Urothelium cell line (cell line): ENCODE measurements around the gene PPARG.
"Not testable (repeated sequence)": the region's sequence is repeated elsewhere in the genome, so short reads cannot be mapped to it uniquely, and the experiment has no call there.

Experiments
- DNase-seq: peaks from one replicate; pipeline ENCODE4 v3.0.0; 2011; ENCODE audit warnings: low spot score, mixed read lengths
- FAIRE-seq: peaks from 2 replicates; lab custom pipeline; 2011; peaks lifted over from hg19 to GRCh38; lab: Jason Lieb, UNC

The PPARG gene

GRCh38 chr3:12437221-12437605 is 148.3 kb downstream of the PPARG start:
- DNase-seq (no peak), FAIRE-seq (no peak)

DNA sequence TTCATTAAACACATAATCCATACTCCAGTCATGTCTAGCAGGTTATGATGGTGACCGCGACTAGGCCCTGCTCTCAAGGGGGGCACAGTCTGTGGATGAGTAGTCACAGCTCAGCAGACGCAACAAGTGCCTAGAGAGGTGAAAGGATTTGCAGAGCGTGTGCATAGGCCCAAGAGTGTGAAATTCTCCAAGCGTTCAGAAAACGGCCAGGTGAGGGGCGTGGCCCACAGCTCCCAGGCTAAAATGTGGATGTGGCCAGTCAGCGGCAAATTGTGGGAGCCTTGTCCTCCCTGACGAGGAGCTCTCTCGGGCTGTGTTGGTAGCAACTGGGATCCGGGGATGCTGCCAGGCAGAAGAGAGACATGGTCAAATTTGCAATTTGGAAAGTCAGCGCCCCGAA is 149.0 kb downstream of the PPARG start:
- FAIRE-seq, result no peak

GRCh38 chr3:12438318-12438717 is 149.4 kb downstream of the PPARG start:
- no peak for DNase-seq
- no peak for FAIRE-seq

More for the DNA sequence above, 149.0 kb downstream of the PPARG start:
- no peak for DNase-seq

DNA sequence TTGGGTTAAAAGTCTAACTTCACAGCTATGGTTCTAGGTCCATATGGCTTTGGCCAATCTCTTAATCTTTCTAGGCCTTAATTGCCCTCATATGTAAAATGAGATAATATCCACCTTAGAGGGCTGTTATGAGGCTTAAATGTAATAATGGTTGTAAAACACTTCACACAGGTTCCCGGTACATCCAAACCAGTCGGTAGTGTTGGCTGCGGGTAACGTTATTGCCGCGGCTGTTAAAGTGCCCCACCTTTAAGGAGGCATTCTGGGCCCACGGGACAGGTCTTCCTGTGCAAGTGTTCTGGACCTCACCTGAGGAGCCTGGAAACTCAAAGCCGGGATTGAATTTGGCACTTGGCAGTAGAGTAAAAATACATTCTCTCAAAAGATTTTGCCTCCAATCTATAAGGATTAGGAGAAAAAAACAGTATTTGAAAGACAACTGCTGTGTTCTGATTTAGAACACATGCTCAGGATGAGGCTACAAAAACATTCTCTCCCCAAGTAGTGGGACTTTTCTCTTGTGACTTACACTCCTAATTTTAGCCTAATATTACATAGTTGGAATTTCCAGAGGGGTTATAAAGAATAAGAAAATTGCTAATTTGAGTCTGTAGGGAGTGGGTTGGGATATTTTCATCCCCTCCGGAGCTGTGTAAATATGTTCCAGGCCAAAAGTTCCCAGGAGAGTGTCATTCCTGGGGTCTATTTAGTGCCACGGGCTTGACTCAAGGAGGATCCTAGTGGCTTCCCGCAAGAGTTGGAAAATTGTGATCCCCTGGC is 150.5 kb downstream of the PPARG start:
- DNase-seq (no peak), FAIRE-seq (no peak)

DNA sequence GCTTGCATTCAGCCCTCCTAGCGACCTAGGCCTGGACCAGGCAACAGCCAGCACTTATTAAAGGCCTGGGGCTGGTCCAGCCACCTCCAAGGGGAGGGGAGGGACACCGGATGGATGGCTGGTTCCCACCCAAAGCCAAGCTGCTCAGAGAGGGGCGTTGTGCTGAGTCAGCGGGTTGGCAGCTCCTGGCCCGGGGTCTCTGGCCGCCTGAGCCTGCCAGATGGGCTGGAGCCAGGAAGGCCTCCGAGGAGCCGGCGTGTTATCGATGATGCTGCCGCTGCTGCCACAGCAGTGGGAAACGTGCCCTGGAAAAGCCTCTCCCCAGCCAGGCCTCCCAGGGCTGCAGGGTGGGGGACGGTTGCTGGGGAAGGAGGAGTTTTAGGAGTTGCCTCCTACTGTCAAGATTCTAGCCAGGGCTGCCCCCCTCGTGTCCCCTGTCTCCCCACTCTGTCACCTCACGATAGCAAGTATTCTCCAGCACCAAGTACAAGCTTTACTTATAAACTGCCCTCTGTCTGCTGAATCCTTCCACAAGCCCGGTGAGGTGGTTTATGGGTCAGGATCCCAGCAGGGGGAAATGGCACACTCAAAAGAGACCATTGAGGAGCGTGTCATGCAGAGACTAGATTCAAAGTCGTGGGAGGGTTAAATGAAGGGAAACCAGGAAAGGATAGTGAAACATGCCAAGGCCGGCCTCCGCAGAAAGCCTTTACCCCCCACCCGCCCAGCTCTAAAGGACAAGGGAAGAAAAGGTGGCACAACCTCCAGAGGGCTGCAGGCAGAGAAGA is 152.3 kb downstream of the PPARG start:
- DNase-seq, result peak; percentile 40
- no peak for FAIRE-seq

DNA sequence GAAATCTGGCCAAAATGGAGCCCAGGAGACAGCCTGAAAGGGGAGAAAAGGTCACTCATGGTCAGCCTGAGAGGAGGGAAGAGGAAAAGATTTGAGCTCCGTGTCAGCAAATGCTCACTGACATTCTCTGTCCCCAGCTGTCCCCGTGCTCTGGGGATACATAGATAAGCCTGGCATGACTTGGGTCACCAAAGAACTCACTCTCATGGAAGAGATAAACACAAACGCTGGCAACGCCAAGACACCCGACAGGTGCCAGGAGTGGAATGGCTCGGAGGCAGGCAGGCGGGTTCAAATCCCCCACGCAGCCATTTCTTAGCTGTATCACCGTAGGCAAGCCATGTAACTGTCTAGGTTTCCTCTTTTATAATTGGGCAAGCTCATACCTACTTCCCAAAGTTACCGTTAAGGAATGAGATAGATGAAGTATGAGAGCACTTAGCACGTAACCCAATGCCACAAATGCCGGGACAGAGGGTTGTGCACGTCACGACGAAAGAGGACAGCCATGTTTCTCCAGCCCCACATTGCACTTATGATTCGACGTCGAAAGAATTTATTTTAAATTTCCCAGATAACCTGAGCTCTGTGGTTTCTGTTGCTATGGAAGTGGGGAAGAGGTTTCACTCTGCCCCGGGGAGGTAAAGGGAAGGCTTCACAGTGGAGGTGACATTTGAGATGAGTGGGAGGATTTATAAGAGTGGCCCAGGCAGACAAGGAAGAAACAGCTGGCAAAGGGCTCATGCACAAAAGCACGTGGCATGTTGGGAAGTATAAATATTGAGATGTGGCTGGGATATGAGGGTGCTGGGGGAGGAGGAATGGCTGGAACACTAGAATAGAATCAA is 154.0 kb downstream of the PPARG start:
- DNase-seq (peak; percentile 34), FAIRE-seq (no peak)

- FAIRE-seq, result no peak
- no peak for DNase-seq
These were observed 155.1 kb downstream of the PPARG start for GRCh38 chr3:12443781-12444522.

DNA sequence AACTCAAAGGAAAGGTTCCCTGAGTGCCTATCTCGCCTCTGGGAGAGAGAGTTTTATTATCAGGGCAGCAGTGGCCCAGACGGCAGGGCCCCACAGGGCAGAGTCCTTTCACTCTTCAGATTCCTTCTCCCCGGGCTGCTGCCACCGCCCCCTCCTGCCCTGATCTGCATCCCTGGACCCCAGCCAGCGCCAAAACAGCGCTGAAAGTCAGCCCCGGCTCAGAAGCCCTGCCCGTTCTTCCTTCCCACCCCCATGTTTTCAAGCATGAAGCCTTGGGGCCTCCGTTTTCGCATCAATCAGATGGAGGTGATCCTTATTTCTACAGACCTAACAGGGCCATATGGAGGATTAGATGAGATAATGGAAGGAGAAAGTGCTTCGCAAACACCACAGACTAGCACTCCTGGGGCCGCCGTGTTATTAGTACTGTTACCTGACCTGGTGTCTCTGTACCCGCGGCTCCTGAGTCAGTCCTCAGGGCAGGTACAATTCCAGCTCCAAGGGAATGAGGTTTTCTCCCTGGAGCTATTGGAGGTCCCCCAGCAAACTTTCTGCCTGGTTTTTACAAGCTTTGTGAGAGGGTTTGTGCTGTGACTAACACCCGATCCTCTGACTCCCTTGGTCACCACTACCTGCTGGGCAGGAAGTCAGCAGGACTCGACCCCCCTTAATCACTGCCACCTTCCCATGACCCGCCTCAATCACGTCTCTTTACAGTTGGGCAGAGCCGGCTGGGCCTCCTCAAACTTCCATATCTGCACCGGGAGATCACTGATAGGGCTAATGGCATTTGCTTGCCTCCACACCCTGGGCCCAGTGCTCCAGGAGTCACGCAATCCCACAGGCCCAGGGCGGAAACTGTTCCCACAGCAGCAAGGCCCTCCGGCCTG is 156.0 kb downstream of the PPARG start:
- FAIRE-seq (no peak), DNase-seq (peak; percentile 69)

GRCh38 chr3:12445523-12446240 is 156.8 kb downstream of the PPARG start:
- DNase-seq (no peak), FAIRE-seq (no peak)

DNA sequence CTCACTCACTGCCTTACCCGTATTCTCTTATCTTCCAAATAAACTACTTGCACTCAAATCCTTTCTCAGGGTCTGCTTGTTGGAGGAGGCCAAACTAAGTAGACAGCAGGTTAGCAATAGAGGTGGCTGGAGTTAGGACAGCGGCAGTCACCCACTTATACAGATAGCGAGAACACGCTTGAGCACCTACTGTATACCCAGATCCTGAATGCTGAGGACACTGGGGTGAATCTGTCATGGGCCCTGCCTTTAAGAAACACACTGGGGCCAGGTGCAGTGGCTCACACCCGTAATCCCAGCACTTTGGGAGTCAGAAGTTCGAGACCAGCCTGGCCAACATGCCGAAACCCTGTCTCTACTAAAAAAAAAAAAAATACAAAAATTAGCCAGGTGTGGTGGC is 157.4 kb downstream of the PPARG start:
- DNase-seq, result no peak

GRCh38 chr3:12447075-12447474 is 158.2 kb downstream of the PPARG start:
- DNase-seq, result no peak
- no peak for FAIRE-seq

More for the DNA sequence above, 157.4 kb downstream of the PPARG start:
- FAIRE-seq, result no peak

DNA sequence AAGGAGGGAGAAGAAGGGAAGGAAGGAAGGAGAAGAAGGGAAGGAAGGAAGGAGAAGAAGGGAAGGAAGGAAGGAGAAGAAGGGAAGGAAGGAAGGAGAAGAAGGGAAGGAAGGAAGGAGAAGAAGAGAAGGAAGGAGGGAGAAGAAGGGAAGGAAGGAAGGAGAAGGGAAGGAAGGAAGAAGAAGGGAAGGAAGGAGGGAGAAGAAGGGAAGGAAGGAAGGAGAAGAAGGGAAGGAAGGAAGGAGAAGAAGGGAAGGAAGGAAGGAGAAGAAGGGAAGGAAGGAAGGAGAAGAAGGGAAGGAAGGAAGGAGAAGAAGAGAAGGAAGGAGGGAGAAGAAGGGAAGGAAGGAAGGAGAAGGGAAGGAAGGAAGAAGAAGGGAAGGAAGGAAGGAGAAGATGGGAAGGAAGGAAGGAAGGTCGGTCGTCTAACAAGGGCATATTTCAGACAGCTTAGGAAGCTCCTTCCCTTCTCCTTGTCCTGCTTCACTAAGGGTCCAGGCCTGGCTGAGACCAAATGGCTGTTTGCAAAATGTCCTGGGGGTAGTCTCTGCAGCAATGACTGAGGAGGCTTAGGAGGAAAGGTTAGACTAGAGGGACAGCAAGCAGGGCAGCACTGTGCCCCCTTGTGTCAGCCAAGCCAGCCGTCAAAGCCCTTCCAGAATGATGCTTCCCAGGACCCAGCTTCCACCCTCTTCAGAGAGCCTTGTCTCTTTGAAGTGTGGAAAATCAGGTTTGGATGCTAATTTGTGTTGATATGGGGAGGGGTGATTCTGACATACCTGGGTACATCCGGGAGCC is 159.7 kb downstream of the PPARG start:
- not testable (repeated sequence) for DNase-seq, FAIRE-seq

DNA sequence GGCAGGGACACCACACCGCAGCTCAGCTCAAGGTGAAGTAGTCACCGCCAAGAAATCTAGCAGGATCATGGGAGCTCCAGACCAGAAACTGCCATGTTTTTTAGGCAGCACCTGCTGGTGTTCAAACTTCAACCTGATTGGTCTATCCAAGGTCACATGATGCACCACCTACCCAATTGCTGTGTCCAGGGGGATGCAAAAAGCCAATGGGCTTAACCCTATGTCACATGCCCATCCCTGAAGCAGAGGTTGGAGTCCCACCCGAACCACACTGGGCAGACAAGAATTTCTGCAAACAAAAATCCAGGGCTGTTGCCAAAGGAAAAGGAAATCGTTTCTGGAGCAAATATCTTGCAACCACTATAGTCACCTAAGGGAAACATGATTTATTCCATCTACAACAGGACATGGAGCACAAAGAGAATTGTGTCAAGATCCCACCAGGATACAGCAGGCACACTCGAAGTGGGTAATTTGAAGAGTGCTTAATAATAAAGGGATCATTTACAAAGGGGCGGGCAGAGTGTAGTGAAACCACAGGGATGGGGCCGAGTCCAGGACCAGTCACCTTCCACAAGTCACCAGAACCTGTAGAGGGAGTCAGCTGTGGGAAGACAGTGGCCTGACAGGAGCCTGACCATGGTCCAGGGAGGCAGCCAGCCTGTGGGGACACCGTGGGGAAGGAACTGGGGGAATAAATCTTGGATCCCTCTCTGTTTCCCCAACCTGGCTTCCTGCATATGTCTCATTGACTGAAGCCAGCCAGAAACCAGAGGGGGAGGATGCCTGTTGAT is 161.2 kb downstream of the PPARG start:
- DNase-seq (no peak), FAIRE-seq (no peak)

- no peak for FAIRE-seq
These were observed 162.6 kb downstream of the PPARG start for GRCh38 chr3:12451481-12451880.

DNA sequence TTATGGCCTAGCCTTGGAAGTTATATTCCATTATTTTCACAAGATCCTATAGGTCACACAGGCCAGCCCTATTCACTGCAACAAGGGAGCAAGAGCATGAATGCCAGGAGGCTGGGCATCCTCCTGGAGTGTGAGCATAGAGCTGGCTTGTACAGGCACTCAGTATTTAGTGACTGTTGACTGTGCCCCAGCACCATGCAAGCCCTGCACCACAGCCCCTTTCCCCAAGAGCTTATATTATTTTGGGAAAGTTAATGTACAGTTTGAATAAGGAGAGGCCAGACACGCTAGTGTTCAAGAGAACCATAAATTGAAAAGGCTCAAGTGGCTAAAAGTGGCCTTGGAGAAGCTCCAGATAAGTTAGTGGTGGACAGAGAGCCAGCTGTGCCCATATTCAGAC is 163.1 kb downstream of the PPARG start:
- DNase-seq (no peak), FAIRE-seq (no peak)

More at GRCh38 chr3:12451481-12451880, 162.6 kb downstream of the PPARG start:
- DNase-seq, result no peak

GRCh38 chr3:12452361-12453330 is 163.8 kb downstream of the PPARG start:
- DNase-seq (no peak), FAIRE-seq (no peak)
